Articular chondrocyte of knee joint (primary cell): ENCODE data around the gene NAV1. TPM values are rescaled to one million over a fixed set of nuclear protein-coding genes. Genes with fewer than 3 reads are reported as not detected.

Source experiments
- total RNA-seq: library from RNA; depleted of rRNA; stranded (reverse); fragments of >200 nt; gene quantifications from 2 replicates; pipeline ENCODE4 v1.2.3, GENCODE V29; 2012

The NAV1 gene
- 86.9 and 102 TPM in 2 replicates for total RNA-seq

GRCh38 chr1:201538612-201539551 is at the start of gene NAV1:
Gene NAV1, plus strand, starts transcription at chr1:201539127. Its CDS starts 83,758 bp downstream, at chr1:201622885.

GRCh38 chr1:201506557-201507359 is 32.2 kb upstream of the NAV1 start, which contains the start of gene CSRP1:
Gene CSRP1, minus strand, starts transcription at chr1:201507123. Its CDS starts 10,820 bp downstream, at chr1:201496303.

Other genes starting within 250 kb of the NAV1 start
- gene TNNT2, start 161.4 kb upstream of the NAV1 start, total RNA-seq = not detected in 2 replicates
- gene LAD1, start 139.8 kb upstream of the NAV1 start, total RNA-seq = not detected in 2 replicates
- gene TNNI1, start 117.4 kb upstream of the NAV1 start, total RNA-seq = not detected in 2 replicates
- 67.7 and 69.9 TPM in 2 replicates for gene PHLDA3, start 69.9 kb upstream of the NAV1 start, total RNA-seq
- 157 and 200 TPM in 2 replicates for gene CSRP1, start 32.0 kb upstream of the NAV1 start, total RNA-seq